Nephron progenitor cell (in vitro differentiated cells): ENCODE measurements around the gene OLR1.
"Not testable (repeated sequence)": the region's sequence is repeated elsewhere in the genome, so short reads cannot be mapped to it uniquely, and the experiment has no call there.

Experiments used
- DNase-seq: peaks from one replicate; pipeline ENCODE4 v3.0.0; 2021
- H3K27ac Mint-ChIP-seq: 2 replicates; pipeline ENCODE4 v1.8.0; 2021; ENCODE audit warnings: mild to moderate bottlenecking, moderate library complexity, mixed read lengths
- H3K27me3 Mint-ChIP-seq: 2 replicates; pipeline ENCODE4 v1.8.0; 2021; ENCODE audit warnings: mild to moderate bottlenecking, low read depth, mixed read lengths; ENCODE audit not compliant: poor library complexity
- H3K36me3 Mint-ChIP-seq: 2 replicates; pipeline ENCODE4 v1.8.0; 2021; ENCODE audit warnings: low read depth, mixed read lengths
- H3K4me1 Mint-ChIP-seq: 2 replicates; pipeline ENCODE4 v1.8.0; 2021; ENCODE audit warnings: mixed read lengths
- H3K4me3 Mint-ChIP-seq: 2 replicates; pipeline ENCODE4 v1.8.0; 2021; ENCODE audit warnings: mild to moderate bottlenecking, moderate library complexity, mixed read lengths
- H3K9me3 Mint-ChIP-seq: 2 replicates; pipeline ENCODE4 v1.8.0; 2021; ENCODE audit warnings: mild to moderate bottlenecking, moderate library complexity, mixed read lengths
- CTCF ChIP-seq: fragments of 200-600 bp; sonication (generic); IDR thresholded peaks from 2 replicates; pipeline ENCODE4 v1.5.0; 2021; ENCODE audit warnings: antibody characterized with exemption

The OLR1 gene

GRCh38 chr12:10194160-10194670 is 22.3 kb upstream of the OLR1 start:
- Mint-ChIP-seq H3K27me3 (peaks cover 9% of the 10 kb centered on the region), H3K36me3 (no peaks in the 10 kb centered on the region), H3K9me3 (peaks cover 5% of the 10 kb centered on the region), H3K27ac (no peak overlapping the region), H3K4me3 (no peak overlapping the region), H3K4me1 (no peaks in the 10 kb centered on the region)
- no peak for DNase-seq
- no peak for TF ChIP-seq CTCF

- peaks cover 5% of the 10 kb centered on the region for H3K9me3 Mint-ChIP-seq
- no peak overlapping the region for H3K4me3 Mint-ChIP-seq
- DNase-seq = no peak
- H3K27ac Mint-ChIP-seq = no peak overlapping the region
- TF ChIP-seq CTCF = no peak
- no peaks in the 10 kb centered on the region for H3K4me1 Mint-ChIP-seq
- peaks cover 13% of the 10 kb centered on the region for H3K27me3 Mint-ChIP-seq
- H3K36me3 Mint-ChIP-seq = no peaks in the 10 kb centered on the region
These were observed 19.9 kb upstream of the OLR1 start for GRCh38 chr12:10191865-10192264.

GRCh38 chr12:10190558-10191388 is 18.8 kb upstream of the OLR1 start:
- H3K27me3 Mint-ChIP-seq = peaks cover 15% of the 10 kb centered on the region
- no peak overlapping the region for H3K27ac Mint-ChIP-seq
- H3K36me3 Mint-ChIP-seq = no peaks in the 10 kb centered on the region
- no peak overlapping the region for H3K4me3 Mint-ChIP-seq
- H3K9me3 Mint-ChIP-seq = peaks cover 5% of the 10 kb centered on the region
- peak; percentile 58 for TF ChIP-seq CTCF
- H3K4me1 Mint-ChIP-seq = no peaks in the 10 kb centered on the region
- peak; percentile 35 for DNase-seq

- Mint-ChIP-seq H3K4me3 (no peak overlapping the region), H3K36me3 (no peaks in the 10 kb centered on the region), H3K27me3 (peaks cover 18% of the 10 kb centered on the region), H3K9me3 (peaks cover 5% of the 10 kb centered on the region), H3K27ac (peak overlapping the region; percentile 49), H3K4me1 (no peaks in the 10 kb centered on the region)
- no peak for TF ChIP-seq CTCF
- no peak for DNase-seq
These were observed 17.7 kb upstream of the OLR1 start for GRCh38 chr12:10189653-10190052.

- not testable (repeated sequence) for H3K4me3 Mint-ChIP-seq
- peaks cover 19% of the 10 kb centered on the region for H3K27me3 Mint-ChIP-seq
These were observed 15.0 kb upstream of the OLR1 start for GRCh38 chr12:10186958-10187357.

GRCh38 chr12:10186299-10186698 is 14.4 kb upstream of the OLR1 start:
- no peaks in the 10 kb centered on the region for H3K4me1 Mint-ChIP-seq
- no peak overlapping the region for H3K4me3 Mint-ChIP-seq
- no peak for DNase-seq
- peaks cover 19% of the 10 kb centered on the region for H3K27me3 Mint-ChIP-seq
- H3K9me3 Mint-ChIP-seq = no peaks in the 10 kb centered on the region
- H3K36me3 Mint-ChIP-seq = no peaks in the 10 kb centered on the region
- TF ChIP-seq CTCF = no peak
- H3K27ac Mint-ChIP-seq = no peak overlapping the region

More at GRCh38 chr12:10186958-10187357, 15.0 kb upstream of the OLR1 start:
- not testable (repeated sequence) for H3K4me1 Mint-ChIP-seq, H3K9me3 Mint-ChIP-seq, DNase-seq, H3K36me3 Mint-ChIP-seq
- peak overlapping the region; percentile 51 for H3K27ac Mint-ChIP-seq
